Stimulated activated CD8-positive, alpha-beta memory T cell treated with anti-CD3 and anti-CD28 coated beads, Interleukin-15, amount 100 ng/mL, for 24 hours (primary cell): Measurements from ENCODE around the gene BAG1.

Experiments
- DNase-seq: peaks from one replicate; pipeline ENCODE4 v3.0.0-alpha.2; 2020; ENCODE audit warnings: low read depth

The BAG1 gene

DNA sequence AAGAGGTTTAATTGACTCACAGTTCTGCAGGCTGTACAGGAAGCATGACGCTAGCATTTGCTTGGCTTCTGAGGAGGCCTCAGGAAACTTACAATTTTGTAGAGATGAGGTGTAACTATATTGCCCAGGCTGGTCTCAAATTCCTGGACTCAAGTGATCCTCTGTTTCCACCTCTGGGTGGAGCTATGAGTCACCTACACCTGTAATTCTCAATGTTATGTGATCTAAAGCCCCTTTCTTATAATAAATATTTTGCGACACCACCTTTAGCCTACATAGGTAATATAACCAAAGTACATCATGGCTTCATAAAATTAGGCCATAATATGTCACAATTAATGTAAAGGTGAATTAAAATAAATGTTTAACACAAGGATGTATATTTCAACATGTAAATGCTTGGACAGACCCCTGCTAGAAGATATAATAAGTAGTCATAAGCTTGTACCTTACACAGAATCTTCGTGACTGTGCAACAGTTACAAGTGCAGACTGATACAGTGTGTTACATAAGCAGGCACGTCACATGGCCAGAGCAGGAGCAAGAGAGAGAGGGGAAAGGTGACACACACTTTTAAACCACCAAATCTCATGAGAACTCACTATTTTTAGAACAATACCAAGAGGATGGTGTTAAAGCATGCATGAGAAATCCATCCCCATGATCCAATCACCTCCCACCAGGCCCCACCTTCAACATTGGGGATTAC is 54.3 kb downstream of the BAG1 start:
- no peak for DNase-seq

DNA sequence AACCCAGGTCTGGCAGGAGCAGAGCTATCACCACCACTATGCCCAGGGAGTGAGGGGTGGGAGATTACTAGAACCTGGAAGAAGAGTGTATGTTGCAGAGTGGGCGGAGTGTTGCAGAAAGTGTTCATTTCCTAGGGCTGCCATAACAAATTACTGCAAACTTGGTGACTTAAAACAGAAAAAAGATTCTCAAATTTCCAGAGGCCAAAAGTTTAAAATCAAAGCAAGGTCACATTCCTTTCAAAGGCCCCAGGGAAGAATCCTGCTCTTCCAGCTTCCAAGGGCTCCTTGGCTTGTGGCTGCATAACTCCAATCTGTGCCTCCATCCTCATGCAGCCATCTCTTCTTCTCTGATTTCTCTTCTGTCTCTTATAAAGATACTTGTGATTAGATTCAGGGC is 55.1 kb downstream of the BAG1 start:
- no peak for DNase-seq

DNA sequence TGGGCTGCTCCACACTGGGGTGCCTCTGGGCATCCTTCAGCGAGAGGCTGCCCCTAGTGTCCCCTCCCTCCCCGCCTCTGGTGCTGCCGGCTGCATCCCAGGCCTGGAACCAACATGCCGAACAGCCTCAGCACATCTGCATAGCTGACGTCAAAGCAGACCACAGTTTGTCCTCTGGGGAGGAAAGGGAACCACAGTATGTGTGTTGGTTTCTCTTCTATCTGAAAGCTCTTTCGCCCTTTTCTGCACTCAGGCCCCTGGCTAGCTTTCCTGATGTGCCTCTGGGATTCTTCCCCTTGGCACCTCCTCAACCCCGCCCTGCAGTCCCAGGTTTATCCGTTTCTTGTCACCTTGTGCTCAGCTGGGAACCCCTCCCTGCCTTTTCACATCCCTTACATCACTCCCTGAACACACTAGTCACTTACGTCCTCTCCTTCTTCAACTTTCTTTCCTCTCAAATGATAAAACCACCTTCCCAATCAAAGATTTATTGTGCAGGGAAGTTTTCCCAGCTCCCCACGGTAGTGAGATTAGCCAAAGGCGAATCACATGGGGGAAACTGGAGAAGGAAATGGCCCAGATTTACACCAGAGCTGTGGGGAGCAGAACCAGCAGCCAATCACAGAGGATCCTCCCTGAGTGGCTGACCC is 61.8 kb downstream of the BAG1 start:
- no peak for DNase-seq
